VCaP (cell line): ENCODE measurements around the gene MEIOB.

Source experiments
- H3K27ac ChIP-seq: fragments of 450-650 bp; 2 replicates; pipeline ENCODE4 v1.5.1; 2017
- TF ChIP-seq, protein P1 (sequence below): fragments of 450-650 bp; conservative IDR thresholded peaks from 2 replicates; pipeline ENCODE4 v1.5.1; 2017; ENCODE audit warnings: mild to moderate bottlenecking, moderate library complexity

The MEIOB gene

DNA sequence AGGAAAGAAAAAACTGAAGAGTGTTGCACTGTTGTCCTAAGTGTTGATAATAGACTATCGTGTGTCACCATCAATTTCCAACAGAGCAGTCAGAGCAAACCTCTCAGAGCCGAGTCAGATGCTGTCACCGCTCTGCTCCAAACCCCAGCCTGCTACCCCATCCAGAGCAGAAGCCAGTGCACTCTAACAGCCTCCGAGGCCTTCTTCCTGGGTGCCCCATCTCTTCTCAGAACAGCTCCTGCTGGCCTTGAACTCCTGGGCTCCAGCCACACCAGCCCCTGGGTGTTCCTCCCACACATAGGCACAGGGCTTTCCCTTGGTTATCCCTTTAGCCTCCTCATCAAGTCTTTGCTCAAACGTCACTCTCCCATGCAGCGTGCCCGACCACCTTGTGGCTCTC lies 21.0 kb downstream of the MEIOB start:
- H3K27ac ChIP-seq: no peak overlapping the region
- TF ChIP-seq, protein P1, sequence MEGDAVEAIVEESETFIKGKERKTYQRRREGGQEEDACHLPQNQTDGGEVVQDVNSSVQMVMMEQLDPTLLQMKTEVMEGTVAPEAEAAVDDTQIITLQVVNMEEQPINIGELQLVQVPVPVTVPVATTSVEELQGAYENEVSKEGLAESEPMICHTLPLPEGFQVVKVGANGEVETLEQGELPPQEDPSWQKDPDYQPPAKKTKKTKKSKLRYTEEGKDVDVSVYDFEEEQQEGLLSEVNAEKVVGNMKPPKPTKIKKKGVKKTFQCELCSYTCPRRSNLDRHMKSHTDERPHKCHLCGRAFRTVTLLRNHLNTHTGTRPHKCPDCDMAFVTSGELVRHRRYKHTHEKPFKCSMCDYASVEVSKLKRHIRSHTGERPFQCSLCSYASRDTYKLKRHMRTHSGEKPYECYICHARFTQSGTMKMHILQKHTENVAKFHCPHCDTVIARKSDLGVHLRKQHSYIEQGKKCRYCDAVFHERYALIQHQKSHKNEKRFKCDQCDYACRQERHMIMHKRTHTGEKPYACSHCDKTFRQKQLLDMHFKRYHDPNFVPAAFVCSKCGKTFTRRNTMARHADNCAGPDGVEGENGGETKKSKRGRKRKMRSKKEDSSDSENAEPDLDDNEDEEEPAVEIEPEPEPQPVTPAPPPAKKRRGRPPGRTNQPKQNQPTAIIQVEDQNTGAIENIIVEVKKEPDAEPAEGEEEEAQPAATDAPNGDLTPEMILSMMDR: no peak

- no peak overlapping the region for H3K27ac ChIP-seq
- TF ChIP-seq, protein P1: no peak
These were observed 25.5 kb downstream of the MEIOB start for GRCh38 chr16:1846416-1846815.

DNA sequence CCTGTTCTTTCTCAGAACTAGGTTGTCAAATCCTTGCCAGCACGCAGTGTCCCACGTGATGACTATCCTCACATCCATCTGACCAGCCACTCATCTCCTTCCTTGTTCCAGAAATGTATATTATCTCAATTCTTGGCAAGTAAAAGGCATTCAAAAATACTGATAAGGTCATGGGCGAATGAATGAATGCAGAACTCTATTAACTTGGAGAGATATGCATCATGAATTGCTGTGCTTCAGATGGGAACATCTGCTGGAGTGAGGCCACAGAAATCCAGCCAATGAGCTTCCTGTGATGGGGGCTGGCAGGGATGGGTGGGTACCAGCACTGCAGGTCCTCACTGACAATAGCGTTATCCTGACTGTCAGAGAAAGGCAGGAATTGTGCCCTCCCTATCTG lies 26.0 kb downstream of the MEIOB start:
- TF ChIP-seq, protein P1: no peak
- no peak overlapping the region for H3K27ac ChIP-seq

GRCh38 chr16:1839554-1839953 lies 32.4 kb downstream of the MEIOB start:
- TF ChIP-seq, protein P1: no peak
- H3K27ac ChIP-seq: no peak overlapping the region

DNA sequence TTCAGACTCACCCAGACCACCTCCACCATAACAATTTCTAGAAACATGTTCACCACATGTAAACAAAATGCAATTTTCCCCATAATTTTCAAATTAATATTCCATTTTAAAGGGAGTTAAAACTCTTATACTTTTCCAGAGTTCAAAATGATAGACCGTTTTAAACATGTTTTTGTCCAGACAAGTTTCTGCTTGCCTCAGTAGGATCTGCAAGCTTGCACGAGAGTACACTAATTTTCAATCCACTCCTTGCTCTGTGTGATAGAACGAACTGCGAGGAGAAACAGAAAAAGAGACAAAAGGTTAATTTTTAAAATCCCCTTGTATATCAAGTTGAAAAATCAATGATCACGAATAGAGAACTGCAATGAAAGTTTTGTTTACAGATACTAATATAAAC lies 37.9 kb downstream of the MEIOB start:
- H3K27ac ChIP-seq: no peak overlapping the region
- TF ChIP-seq, protein P1: no peak

DNA sequence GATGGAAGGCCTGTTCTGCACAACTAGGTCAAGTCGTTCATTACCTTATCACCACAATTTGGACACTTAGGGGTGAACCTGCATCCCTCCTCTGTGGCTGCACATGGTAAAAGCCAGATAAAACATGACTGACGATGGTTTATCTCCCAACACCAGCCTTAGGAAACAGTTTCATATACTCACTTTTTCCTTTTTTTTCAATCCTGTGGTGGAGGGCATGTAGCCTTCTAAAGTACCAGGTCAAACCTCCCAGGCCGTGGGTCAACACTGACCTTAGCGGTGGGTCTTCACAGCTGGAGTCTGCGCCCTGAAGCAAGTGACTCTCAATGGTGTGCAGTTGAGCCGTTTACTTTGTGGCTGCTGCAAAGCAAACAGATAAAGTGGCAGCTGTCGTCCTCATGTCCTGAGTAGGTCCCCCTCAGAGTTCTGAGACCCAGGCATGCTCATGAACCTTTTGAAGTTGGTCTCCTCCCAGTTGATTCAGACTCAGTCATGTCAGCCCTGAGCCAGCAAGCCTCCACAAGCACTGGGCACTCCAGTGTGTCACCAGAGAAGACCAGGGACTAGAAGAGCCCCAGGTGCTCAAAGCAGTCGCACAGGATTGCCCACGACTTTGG lies 39.0 kb downstream of the MEIOB start:
- TF ChIP-seq, protein P1: no peak
- H3K27ac ChIP-seq: no peak overlapping the region

DNA sequence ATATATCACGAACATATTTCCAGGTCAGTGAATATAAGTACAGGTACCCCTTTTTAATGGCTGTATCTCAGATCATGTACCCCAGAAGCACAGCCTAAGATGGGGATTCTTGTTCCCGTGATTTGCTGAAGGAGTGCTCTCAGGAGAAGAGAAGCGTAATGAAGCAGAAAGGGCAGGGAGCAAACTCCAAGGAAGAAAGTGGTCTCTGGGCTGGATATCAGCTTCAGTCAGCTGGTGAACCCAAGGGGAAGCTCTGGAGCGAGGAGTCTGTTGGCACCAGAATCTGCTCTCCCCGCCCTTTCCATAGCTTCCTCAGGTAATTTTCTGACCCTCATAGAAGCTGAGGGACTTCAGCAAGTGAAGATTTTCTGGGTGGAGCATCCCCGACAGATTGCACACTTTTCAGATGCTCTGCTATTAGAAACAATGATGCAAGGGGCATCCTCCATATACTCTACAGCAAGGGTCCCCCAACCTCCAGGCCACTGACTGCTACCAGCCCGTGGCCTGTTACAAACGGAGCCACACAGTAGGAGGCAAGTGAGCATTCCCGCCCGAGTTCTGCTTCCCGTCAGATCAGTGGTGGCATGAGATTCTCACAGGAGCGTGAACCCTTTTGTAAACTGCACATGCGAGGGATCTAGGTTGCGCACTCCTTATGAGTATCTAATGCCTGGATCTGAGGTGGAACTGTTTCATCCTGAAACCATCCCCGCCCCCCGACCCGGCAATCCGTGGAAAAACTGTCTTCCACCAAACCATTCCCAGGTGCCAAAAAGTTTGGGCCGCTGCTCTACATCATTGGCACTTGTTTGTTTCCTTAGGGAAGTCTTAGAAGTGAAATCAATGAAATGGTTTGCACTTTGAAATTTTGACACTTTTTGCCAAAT lies 40.5 kb downstream of the MEIOB start:
- TF ChIP-seq, protein P1: no peak
- H3K27ac ChIP-seq: no peak overlapping the region
